Gastrocnemius medialis (tissue), 4 donors: ENCODE results near the gene ISM2. TPM values are rescaled to one million over a fixed set of nuclear protein-coding genes. Genes with fewer than 3 reads are reported as not detected.
"Not testable (repeated sequence)": the region's sequence is repeated elsewhere in the genome, so short reads cannot be mapped to it uniquely, and the experiment has no call there.

Experiments
- ATAC-seq, 2 donors: fragments of 150-250 bp; one replicate each; pipeline ENCODE4 v1.9.1; 2016
- DNase-seq, 2 donors: peaks; one replicate each; pipeline ENCODE4 v3.0.0-alpha.2; 2019
- H3K27ac ChIP-seq, 4 donors: fragments of 200-600 bp; sonication (generic); 1 replicate in 1 of 4; 2 replicates in 3 of 4; pipeline ENCODE4 v1.5.1; 2016 to 2018; ENCODE audit warnings: mild to moderate bottlenecking in 2 of 4, moderate library complexity in 1 of 4
- H3K27me3 ChIP-seq, 3 donors: fragments of 200-600 bp; sonication (generic) in 2 of 3; 1 replicate in 1 of 3; 2 replicates in 2 of 3; pipeline versions ENCODE4 v1.5.1 to v1.6.0; 2016 to 2019; ENCODE audit warnings: mild to moderate bottlenecking in 1 of 3, moderate library complexity in 1 of 3
- H3K36me3 ChIP-seq, 2 donors: fragments of 200-600 bp; sonication (generic) in 1 of 2; one replicate each; pipeline ENCODE4 v1.5.1; 2017 to 2018
- H3K4me1 ChIP-seq, 2 donors: fragments of 200-600 bp; sonication (generic) in 1 of 2; one replicate each; pipeline ENCODE4 v1.5.1; 2016 to 2017; ENCODE audit warnings: mild to moderate bottlenecking in 2 of 2
- H3K4me3 ChIP-seq, 4 donors: fragments of 200-600 bp; sonication (generic) in 3 of 4; 1 replicate in 1 of 4; 2 replicates in 3 of 4; pipeline ENCODE4 v1.5.1; 2016 to 2019; ENCODE audit warnings: mild to moderate bottlenecking in 2 of 4
- H3K9me3 ChIP-seq, 3 donors: fragments of 200-600 bp; sonication (generic) in 2 of 3; 1 replicate in 1 of 3; 2 replicates in 2 of 3; pipeline ENCODE4 v1.5.1; 2016 to 2019
- CTCF ChIP-seq, 5 experiments: fragments of 450-650 bp in 3 of 5; fragments of 200-600 bp in 2 of 5; sonication (generic) in 2 of 5; IDR thresholded peaks in 4 of 5; conservative IDR thresholded peaks in 1 of 5; 1 replicate in 4 of 5; 2 replicates in 1 of 5; pipeline ENCODE4 v1.5.1; 2016 to 2019; ENCODE audit warnings: antibody characterized with exemption in 5 of 5, mild to moderate bottlenecking in 3 of 5, moderate library complexity in 3 of 5
- POLR2A ChIP-seq, 2 donors: fragments of 450-650 bp; IDR thresholded peaks; one replicate each; pipeline ENCODE4 v1.6.1; 2017; ENCODE audit warnings: antibody characterized with exemption in 2 of 2, mild to moderate bottlenecking in 2 of 2, moderate library complexity in 2 of 2
- in situ Hi-C, 4 donors: fragments of 200-750 bp; cut with MboI; loops; one replicate each; pipeline versions ENCODE4 v1.15.0 to v1.8.0; 2017; ENCODE audit warnings: low sequenced_read_pairs in 4 of 4
- intact Hi-C: fragments of 100-400 bp; cut with DNase I; formaldehyde crosslinking; loops from one replicate; pipeline ENCODE4 v1.15.1; 2023; ENCODE audit warnings: low total_unique reads
- total RNA-seq, 4 donors: library from RNA; depleted of rRNA; stranded (reverse); fragments of >200 nt; gene quantifications; one replicate each; pipeline versions ENCODE4 v1.1.0 to v1.2.3, GENCODE V29; 2016

Gene ISM2
- not detected for total RNA-seq

- intact Hi-C loops = no loop called here
- Histone ChIP-seq H3K4me1 (peaks cover 0 to 5% of the 10 kb centered on the region in 2 donors), H3K27me3 (peaks cover 21 to 30% (median 23%) of the 10 kb centered on the region in 3 donors), H3K9me3 (no peaks in the 10 kb centered on the region), H3K4me3 (peak within 1 kb of the TSS; percentile 42 to 58 (median 50)), H3K36me3 (no peaks in the 10 kb centered on the region), H3K27ac (no peak within 1 kb of the TSS)
- TF ChIP-seq CTCF (IDR thresholded peaks at IDR 0.05 in 4 of 5, conservative IDR thresholded peaks at IDR 0.05 in 1 of 5) (no peak), POLR2A (IDR thresholded peaks at IDR 0.05) (no peak)
- ATAC-seq (no peak), DNase-seq (no peak)
- in situ Hi-C loops = no loop called here
Measured at GRCh38 chr14:77498120-77498979, at the start of gene ISM2. TSS of gene ISM2 (minus strand) at chr14:77498816. CDS start at chr14:77498793, 23 bp downstream.

- in situ Hi-C loops = no loop called here
- no peak for ATAC-seq
Measured at GRCh38 chr14:77547512-77548180, 49.0 kb upstream of the ISM2 start.

DNA sequence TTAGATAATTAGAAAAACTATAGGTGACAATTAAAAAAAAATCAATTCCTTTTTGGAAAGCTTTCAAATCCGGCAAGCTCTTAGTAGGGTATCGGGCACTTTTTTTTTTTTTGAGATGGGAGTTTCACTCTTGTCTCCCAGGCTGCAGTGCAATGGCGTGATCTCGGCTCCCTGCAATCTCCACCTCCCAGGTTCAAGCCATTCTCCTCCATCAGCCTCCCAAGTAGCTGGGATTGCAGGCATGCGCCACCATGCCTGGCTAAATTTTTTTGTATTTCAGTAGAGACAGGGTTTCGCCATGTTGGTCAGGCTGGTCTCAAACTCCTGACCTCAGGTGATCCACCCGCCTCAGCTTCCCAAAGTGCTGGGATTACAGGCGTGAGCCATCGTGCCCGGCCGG lies 46.6 kb upstream of the ISM2 start:
- intact Hi-C loops = not testable (repeated sequence)

More at GRCh38 chr14:77547512-77548180, 49.0 kb upstream of the ISM2 start:
- no peaks in the 10 kb centered on the region for H3K27me3 ChIP-seq
- no peak overlapping the region for H3K27ac ChIP-seq
- H3K4me1 ChIP-seq = peaks cover 0 to 5% of the 10 kb centered on the region in 2 donors
- peaks cover 0 to 28% of the 10 kb centered on the region in 2 donors for H3K36me3 ChIP-seq
- TF ChIP-seq CTCF (IDR thresholded peaks at IDR 0.05 in 4 of 5, conservative IDR thresholded peaks at IDR 0.05 in 1 of 5) = no peak
- no peak overlapping the region for H3K4me3 ChIP-seq
- intact Hi-C loops = no loop called here
- H3K9me3 ChIP-seq = no peaks in the 10 kb centered on the region
- no peak for DNase-seq

DNA sequence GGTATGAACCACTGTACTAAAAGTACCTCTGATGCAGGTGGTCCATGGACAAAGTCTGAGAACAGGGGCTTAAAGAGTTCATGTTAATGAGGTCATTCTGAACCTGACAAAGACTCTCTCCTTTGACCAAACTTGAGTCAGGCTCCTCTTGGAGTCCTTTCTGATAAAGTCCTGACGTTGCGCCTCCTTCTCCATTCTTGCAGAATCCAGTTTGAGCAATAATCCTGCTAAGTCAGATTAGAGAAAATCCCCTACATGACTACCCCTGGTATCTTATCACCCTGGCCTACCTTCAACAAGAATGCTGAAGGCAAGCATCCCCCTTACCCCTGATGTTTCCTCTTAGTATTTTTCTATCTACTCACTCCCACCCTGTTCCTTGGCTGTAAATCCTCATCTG lies 46.0 kb upstream of the ISM2 start:
- no peak overlapping the region for H3K27ac ChIP-seq
- in situ Hi-C loops (no loop called here), intact Hi-C loops (no loop called here)
- ATAC-seq (no peak), DNase-seq (no peak)
- TF ChIP-seq POLR2A (IDR thresholded peaks at IDR 0.05) (no peak), CTCF (IDR thresholded peaks at IDR 0.05 in 4 of 5, conservative IDR thresholded peaks at IDR 0.05 in 1 of 5) (no peak)
- no peaks in the 10 kb centered on the region for H3K27me3 ChIP-seq
- H3K36me3 ChIP-seq = peaks cover 0 to 18% of the 10 kb centered on the region in 2 donors
- no peaks in the 10 kb centered on the region for H3K9me3 ChIP-seq
- H3K4me1 ChIP-seq = peaks cover 0 to 6% of the 10 kb centered on the region in 2 donors
- H3K4me3 ChIP-seq = no peak overlapping the region

More for the DNA sequence above, 46.6 kb upstream of the ISM2 start:
- DNase-seq, H3K27me3 ChIP-seq, H3K27ac ChIP-seq, H3K4me1 ChIP-seq, H3K9me3 ChIP-seq, in situ Hi-C loops, H3K4me3 ChIP-seq, ATAC-seq: not testable (repeated sequence)
- H3K36me3 ChIP-seq = peaks cover 0 to 20% of the 10 kb centered on the region in 2 donors

GRCh38 chr14:77543637-77544334 lies 45.2 kb upstream of the ISM2 start:
- ATAC-seq (no peak), DNase-seq (no peak)
- Histone ChIP-seq H3K36me3 (peaks cover 0 to 10% of the 10 kb centered on the region in 2 donors), H3K27me3 (no peaks in the 10 kb centered on the region), H3K4me1 (peaks cover 0 to 6% of the 10 kb centered on the region in 2 donors), H3K27ac (no peak overlapping the region), H3K4me3 (no peak overlapping the region), H3K9me3 (no peaks in the 10 kb centered on the region)
- TF ChIP-seq POLR2A (IDR thresholded peaks at IDR 0.05) = no peak
- no peak for TF ChIP-seq CTCF (IDR thresholded peaks at IDR 0.05 in 4 of 5, conservative IDR thresholded peaks at IDR 0.05 in 1 of 5)
- intact Hi-C loops = no loop called here
- in situ Hi-C loops = no loop called here
